PC-3 (cell line): ENCODE measurements around the gene AGBL1. TPM values are rescaled to one million over a fixed set of nuclear protein-coding genes. Genes with fewer than 3 reads are reported as not detected.

Experiments used
- ATAC-seq: fragments of 200-7000 bp; cut with Tn5 transposase; 2 replicates; pipeline ENCODE4 v1.9.1; 2020; ENCODE audit warnings: mild to moderate bottlenecking, moderate library complexity
- BruUV-seq: library from RNA; stranded (reverse); fragments of 400-500 nt; replicated peaks from 2 replicates; lab custom pipeline; 2021; lab: Mats Ljungman, UMichigan
- CTCF ChIA-PET: fragments of 300-600 bp; sonication (Branson Sonifier 250); formaldehyde crosslinking; loops from one replicate; lab custom pipeline; 2022; ENCODE audit warnings: antibody characterized with exemption; lab: Charles Lee
- POLR2A ChIA-PET: fragments of 300-600 bp; sonication (Branson Sonifier 250); formaldehyde crosslinking; loops from one replicate; lab custom pipeline; 2022; ENCODE audit warnings: antibody characterized with exemption; ENCODE audit not compliant: unreplicated experiment; lab: Charles Lee
- DNase-seq: peaks from one replicate; pipeline ENCODE4 v3.0.0-alpha.2; 2015
- H2AFZ ChIP-seq: fragments of 300-600 bp; sonication (generic); 2 replicates; pipeline ENCODE4 v1.6.0; 2016; ENCODE audit warnings: antibody characterized with exemption, low read length
- H3F3A ChIP-seq: fragments of 300-600 bp; sonication (generic); one replicate; pipeline ENCODE4 v1.6.0; 2017; ENCODE audit warnings: antibody characterized with exemption, low read length, control low read depth, mild to moderate bottlenecking; ENCODE audit not compliant: unreplicated experiment
- H3K27ac ChIP-seq: fragments of 300-600 bp; sonication (generic); 2 replicates; pipeline ENCODE4 v1.5.1; 2016; ENCODE audit warnings: mild to moderate bottlenecking, low read length
- H3K27me3 ChIP-seq: fragments of 300-600 bp; sonication (generic); 2 replicates; pipeline ENCODE4 v1.6.1; 2016; ENCODE audit warnings: low read length, mixed read lengths
- H3K36me3 ChIP-seq: fragments of 300-600 bp; sonication (generic); 2 replicates; pipeline ENCODE4 v1.6.1; 2016; ENCODE audit warnings: low read depth, mixed run types, low read length, mixed read lengths
- H3K4me1 ChIP-seq: fragments of 300-600 bp; sonication (generic); 2 replicates; pipeline ENCODE4 v1.5.1; 2016; ENCODE audit warnings: low read length; ENCODE audit not compliant: insufficient read depth
- H3K4me2 ChIP-seq: fragments of 300-600 bp; sonication (generic); 2 replicates; pipeline ENCODE4 v1.6.0; 2016; ENCODE audit warnings: low read length
- H3K4me3 ChIP-seq: fragments of 300-600 bp; sonication (generic); 2 replicates; pipeline ENCODE4 v1.5.1; 2016; ENCODE audit warnings: mild to moderate bottlenecking, low read length, mixed read lengths
- H3K79me2 ChIP-seq: fragments of 300-600 bp; sonication (generic); 2 replicates; pipeline ENCODE4 v1.6.1; 2017; ENCODE audit warnings: low read length, mixed read lengths
- H3K9ac ChIP-seq: fragments of 300-600 bp; sonication (generic); 2 replicates; pipeline ENCODE4 v1.6.0; 2016; ENCODE audit warnings: mild to moderate bottlenecking, low read length
- H3K9me2 ChIP-seq: fragments of 300-600 bp; sonication (generic); replicated peaks from 2 replicates; pipeline ENCODE4 v1.6.1; 2016; ENCODE audit warnings: mixed run types, low read length, mixed read lengths
- H3K9me3 ChIP-seq: fragments of 300-600 bp; sonication (generic); 2 replicates; pipeline ENCODE4 v1.6.1; 2016; ENCODE audit warnings: low read length, mixed read lengths
- H4K20me1 ChIP-seq: fragments of 300-600 bp; sonication (generic); 2 replicates; pipeline ENCODE4 v1.6.1; 2016; ENCODE audit warnings: low read length, mixed read lengths
- EZH2 ChIP-seq: fragments of 300-600 bp; sonication (generic); IDR thresholded peaks from one replicate; pipeline ENCODE4 v1.6.1; 2017; ENCODE audit warnings: antibody characterized with exemption, mild to moderate bottlenecking, low read length; ENCODE audit not compliant: unreplicated experiment
- EZH2phosphoT487 ChIP-seq: fragments of 300-600 bp; sonication (generic); IDR thresholded peaks from 2 replicates; pipeline ENCODE4 v1.6.1; 2018; ENCODE audit warnings: mild to moderate bottlenecking, antibody characterized with exemption, low read length, borderline replicate concordance
- intact Hi-C: fragments of 100-400 bp; cut with micrococcal nuclease; formaldehyde crosslinking; loops from 2 replicates; pipeline ENCODE4 v1.9.0; 2023
- total RNA-seq: library from RNA; depleted of rRNA; stranded (reverse); fragments of >200 nt; gene quantifications from 2 replicates; pipeline ENCODE4 v1.2.3, GENCODE V29; 2014
- TF ChIP-seq, protein P1 (sequence below): fragments of 300-600 bp; sonication (generic); conservative IDR thresholded peaks from 2 replicates; pipeline ENCODE4 v1.5.1; 2017; ENCODE audit warnings: antibody characterized with exemption, low read depth, mild to moderate bottlenecking, low read length

The AGBL1 gene
- total RNA-seq, 1 experiment from 2014 or later, result not detected

DNA sequence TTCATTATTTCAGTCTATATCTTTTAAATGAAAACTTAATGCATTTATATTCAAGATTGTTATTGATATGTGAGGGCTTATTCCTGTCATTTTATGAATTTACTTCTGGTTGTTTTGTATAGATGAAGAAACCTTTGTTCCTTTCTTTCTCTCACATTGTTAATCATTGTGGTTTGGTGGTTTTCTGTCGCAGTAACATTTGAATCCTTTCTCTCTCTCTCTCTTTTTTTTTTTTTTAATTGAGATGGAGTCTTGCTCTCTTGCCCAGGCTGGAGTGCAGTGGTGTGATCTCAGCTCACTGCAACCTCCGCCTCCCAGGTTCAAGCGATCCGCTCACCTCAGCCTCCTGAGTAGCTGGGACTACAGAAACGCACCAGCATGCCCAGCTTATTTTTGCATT is 22.1 kb downstream of the AGBL1 start:
- H3K36me3 ChIP-seq, result no peaks in the 10 kb centered on the region
- no peaks in the 10 kb centered on the region for H3K9me2 ChIP-seq
- H3K4me1 ChIP-seq, result no peaks in the 10 kb centered on the region
- ChIA-PET POLR2A (no interaction called here), CTCF (no interaction called here)
- ATAC-seq (no peak), DNase-seq (no peak)
- H4K20me1 ChIP-seq, result no peaks in the 10 kb centered on the region
- H3K79me2 ChIP-seq, result no peaks in the 10 kb centered on the region
- H3K9ac ChIP-seq, result no peak overlapping the region
- no peak overlapping the region for H3K27ac ChIP-seq
- no TSS peak for BruUV-seq
- TF ChIP-seq EZH2phosphoT487 (no peak), EZH2 (no peak)
- TF ChIP-seq, protein P1, sequence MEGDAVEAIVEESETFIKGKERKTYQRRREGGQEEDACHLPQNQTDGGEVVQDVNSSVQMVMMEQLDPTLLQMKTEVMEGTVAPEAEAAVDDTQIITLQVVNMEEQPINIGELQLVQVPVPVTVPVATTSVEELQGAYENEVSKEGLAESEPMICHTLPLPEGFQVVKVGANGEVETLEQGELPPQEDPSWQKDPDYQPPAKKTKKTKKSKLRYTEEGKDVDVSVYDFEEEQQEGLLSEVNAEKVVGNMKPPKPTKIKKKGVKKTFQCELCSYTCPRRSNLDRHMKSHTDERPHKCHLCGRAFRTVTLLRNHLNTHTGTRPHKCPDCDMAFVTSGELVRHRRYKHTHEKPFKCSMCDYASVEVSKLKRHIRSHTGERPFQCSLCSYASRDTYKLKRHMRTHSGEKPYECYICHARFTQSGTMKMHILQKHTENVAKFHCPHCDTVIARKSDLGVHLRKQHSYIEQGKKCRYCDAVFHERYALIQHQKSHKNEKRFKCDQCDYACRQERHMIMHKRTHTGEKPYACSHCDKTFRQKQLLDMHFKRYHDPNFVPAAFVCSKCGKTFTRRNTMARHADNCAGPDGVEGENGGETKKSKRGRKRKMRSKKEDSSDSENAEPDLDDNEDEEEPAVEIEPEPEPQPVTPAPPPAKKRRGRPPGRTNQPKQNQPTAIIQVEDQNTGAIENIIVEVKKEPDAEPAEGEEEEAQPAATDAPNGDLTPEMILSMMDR, result no peak
- no peak overlapping the region for H3K4me2 ChIP-seq
- H3K27me3 ChIP-seq, result no peaks in the 10 kb centered on the region
- intact Hi-C loops, result no loop called here
- no peaks in the 10 kb centered on the region for H3F3A ChIP-seq
- H3K4me3 ChIP-seq, result no peak overlapping the region
- H3K9me3 ChIP-seq, result no peaks in the 10 kb centered on the region
- no peak overlapping the region for H2AFZ ChIP-seq

DNA sequence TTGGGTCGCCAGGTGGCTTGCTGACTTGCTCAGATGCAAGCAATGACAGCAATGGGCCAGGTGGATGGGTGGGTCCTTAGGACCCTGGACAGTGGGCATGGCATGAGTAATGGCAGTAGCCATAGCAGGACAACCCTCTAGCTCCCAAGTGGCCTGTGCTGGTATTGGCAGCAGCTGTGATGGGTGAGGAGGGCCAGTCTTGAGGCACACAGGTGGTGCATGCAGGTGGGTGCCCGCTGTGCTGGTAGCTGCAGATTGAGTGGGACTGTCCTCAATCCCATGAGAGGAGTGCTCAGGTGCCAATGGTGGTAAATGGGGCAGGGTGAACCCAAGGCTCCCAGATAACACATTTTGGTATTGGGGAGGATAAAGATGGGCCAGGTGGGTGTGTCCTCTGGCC is 24.2 kb downstream of the AGBL1 start:
- H3K79me2 ChIP-seq, result no peaks in the 10 kb centered on the region
- TF ChIP-seq, protein P1, result no peak
- TF ChIP-seq EZH2phosphoT487 (no peak), EZH2 (no peak)
- no peaks in the 10 kb centered on the region for H3K27me3 ChIP-seq
- POLR2A ChIA-PET, result no interaction called here
- no peak overlapping the region for H3K27ac ChIP-seq
- intact Hi-C loops, result no loop called here
- H3K4me1 ChIP-seq, result no peaks in the 10 kb centered on the region
- no TSS peak for BruUV-seq
- no peak overlapping the region for H3K9ac ChIP-seq
- ATAC-seq (no peak), DNase-seq (no peak)
- CTCF ChIA-PET, result no interaction called here
- H2AFZ ChIP-seq, result no peak overlapping the region
- H3F3A ChIP-seq, result no peaks in the 10 kb centered on the region
- H3K36me3 ChIP-seq, result no peaks in the 10 kb centered on the region
- no peaks in the 10 kb centered on the region for H4K20me1 ChIP-seq
- no peaks in the 10 kb centered on the region for H3K9me2 ChIP-seq
- H3K4me2 ChIP-seq, result no peak overlapping the region
- H3K9me3 ChIP-seq, result no peaks in the 10 kb centered on the region
- H3K4me3 ChIP-seq, result no peak overlapping the region

DNA sequence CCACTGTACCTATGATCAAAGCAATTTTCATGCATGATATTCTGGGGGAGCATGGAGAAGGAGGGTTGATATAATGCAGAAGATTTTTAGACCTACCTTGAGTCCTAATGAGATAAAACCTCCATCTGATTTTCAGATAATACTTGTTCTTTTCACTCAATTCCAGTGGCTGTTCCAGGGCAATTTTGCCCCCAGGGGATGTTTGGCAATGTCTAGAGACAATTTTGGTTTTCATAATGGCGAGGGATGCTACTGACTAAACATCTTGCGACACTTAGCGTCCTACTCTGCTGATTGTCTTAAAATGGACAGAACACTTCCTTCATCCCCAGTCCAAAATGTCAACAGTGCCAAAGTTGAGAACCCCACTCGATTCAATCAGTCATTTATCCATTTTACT is 26.6 kb downstream of the AGBL1 start:
- Histone ChIP-seq H3K4me3 (no peak overlapping the region), H3F3A (no peaks in the 10 kb centered on the region), H3K4me2 (no peak overlapping the region), H3K9me3 (no peaks in the 10 kb centered on the region), H4K20me1 (no peaks in the 10 kb centered on the region), H3K9me2 (no peaks in the 10 kb centered on the region), H3K79me2 (no peaks in the 10 kb centered on the region), H3K27ac (no peak overlapping the region), H3K36me3 (no peaks in the 10 kb centered on the region), H3K4me1 (no peaks in the 10 kb centered on the region), H3K9ac (no peak overlapping the region), H2AFZ (no peak overlapping the region), H3K27me3 (no peaks in the 10 kb centered on the region)
- BruUV-seq, result no TSS peak
- DNase-seq (no peak), ATAC-seq (no peak)
- intact Hi-C loops, result no loop called here
- ChIA-PET CTCF (no interaction called here), POLR2A (no interaction called here)
- TF ChIP-seq, protein P1, result no peak
- TF ChIP-seq EZH2 (no peak), EZH2phosphoT487 (no peak)
